ENCODE results near the gene FBXO31.

- TF ChIP-seq CTCF (IDR thresholded peaks at IDR 0.05; ENCODE audit: poor library complexity): peak; percentile 70
- TF ChIP-seq EZH2phosphoT487 (IDR thresholded peaks at IDR 0.05; ENCODE audit: low read depth, severe bottlenecking, unreplicated experiment): no peak
These were observed 33.4 kb upstream of the FBXO31 start for GRCh38 chr16:87416826-87417527.
